NOMO-1 treated with dmso at 0.1 percent for 144 hours (cell line): Measurements from ENCODE around the gene RAB27B.
"Not testable (repeated sequence)": the region's sequence is repeated elsewhere in the genome, so short reads cannot be mapped to it uniquely, and the experiment has no call there.

Source experiments
- DNase-seq: peaks from one replicate; lab custom pipeline; 2025; ENCODE audit not compliant: unreplicated experiment; lab: John Stamatoyannopoulos, UW

Gene RAB27B

GRCh38 chr18:54813977-54814565 is 14.2 kb upstream of the RAB27B start:
- no peak for DNase-seq

GRCh38 chr18:54815086-54815485 is 13.2 kb upstream of the RAB27B start:
- DNase-seq, result no peak

- DNase-seq, result not testable (repeated sequence)
Observed at GRCh38 chr18:54820785-54821275, 7.4 kb upstream of the RAB27B start.

- DNase-seq, result peak; percentile 33
Observed at GRCh38 chr18:54822872-54823845, 5.1 kb upstream of the RAB27B start.

- peak; percentile 48 for DNase-seq
Observed at GRCh38 chr18:54824761-54825160, 3.5 kb upstream of the RAB27B start.

- no peak for DNase-seq
Observed at GRCh38 chr18:54825601-54826344, 2.5 kb upstream of the RAB27B start.

- DNase-seq, result no peak
Observed at GRCh38 chr18:54828986-54829385, 709 bp downstream of the RAB27B start.

- DNase-seq, result no peak
Observed at GRCh38 chr18:54829856-54830255, 1.6 kb downstream of the RAB27B start.

GRCh38 chr18:54830260-54830659 is 2.0 kb downstream of the RAB27B start:
- DNase-seq, result no peak

GRCh38 chr18:54830866-54831265 is 2.6 kb downstream of the RAB27B start:
- no peak for DNase-seq

GRCh38 chr18:54835944-54836343 is 7.7 kb downstream of the RAB27B start:
- DNase-seq, result peak; percentile 18

- no peak for DNase-seq
Observed at GRCh38 chr18:54843314-54843713, 15.0 kb downstream of the RAB27B start.

- DNase-seq, result no peak
Observed at GRCh38 chr18:54845787-54846186, 17.5 kb downstream of the RAB27B start.

- no peak for DNase-seq
Observed at GRCh38 chr18:54848121-54848520, 19.8 kb downstream of the RAB27B start.

- no peak for DNase-seq
Observed at GRCh38 chr18:54849683-54850082, 21.4 kb downstream of the RAB27B start.

GRCh38 chr18:54850598-54850997 is 22.3 kb downstream of the RAB27B start:
- DNase-seq, result no peak

GRCh38 chr18:54852780-54853675 is 24.8 kb downstream of the RAB27B start:
- peak; percentile 30 for DNase-seq

GRCh38 chr18:54855050-54855449 is 26.8 kb downstream of the RAB27B start:
- DNase-seq, result not testable (repeated sequence)

- DNase-seq, result no peak
Observed at GRCh38 chr18:54856105-54856646, 27.9 kb downstream of the RAB27B start.

GRCh38 chr18:54857499-54857898 is 29.2 kb downstream of the RAB27B start:
- DNase-seq, result no peak
